ENCODE measurements around the gene ARMC5.

ARMC5 gene

DNA sequence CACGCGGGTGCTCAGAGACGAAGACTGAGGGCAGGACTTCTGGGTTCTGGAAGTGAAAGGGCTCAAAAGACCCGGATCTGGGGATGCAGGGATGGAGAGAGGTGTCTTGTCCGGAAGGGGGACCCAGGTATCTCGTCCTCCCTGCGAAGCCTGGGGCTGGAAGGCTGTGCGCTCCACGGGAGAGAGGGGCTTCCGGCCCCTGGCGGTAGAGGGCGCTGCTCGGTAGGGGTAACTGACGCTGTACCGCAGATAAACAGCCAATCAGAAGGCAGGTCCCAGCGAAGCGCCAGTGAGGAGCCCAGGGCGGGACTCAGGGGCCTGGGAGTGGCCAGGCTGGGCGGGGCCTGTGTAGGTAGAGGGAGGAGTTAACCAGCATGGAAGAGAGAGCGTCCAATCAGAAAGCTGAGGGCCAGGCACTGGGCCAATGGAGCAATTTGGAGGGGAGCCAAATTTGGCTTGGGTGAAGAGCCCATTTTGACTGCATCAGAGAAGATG, 13.5 kb downstream of the ARMC5 start:
- H3K36me3 ChIP-seq (ENCODE audit: control insufficient read depth, insufficient read depth, low read length) = peaks cover 53% of the 10 kb centered on the region

DNA sequence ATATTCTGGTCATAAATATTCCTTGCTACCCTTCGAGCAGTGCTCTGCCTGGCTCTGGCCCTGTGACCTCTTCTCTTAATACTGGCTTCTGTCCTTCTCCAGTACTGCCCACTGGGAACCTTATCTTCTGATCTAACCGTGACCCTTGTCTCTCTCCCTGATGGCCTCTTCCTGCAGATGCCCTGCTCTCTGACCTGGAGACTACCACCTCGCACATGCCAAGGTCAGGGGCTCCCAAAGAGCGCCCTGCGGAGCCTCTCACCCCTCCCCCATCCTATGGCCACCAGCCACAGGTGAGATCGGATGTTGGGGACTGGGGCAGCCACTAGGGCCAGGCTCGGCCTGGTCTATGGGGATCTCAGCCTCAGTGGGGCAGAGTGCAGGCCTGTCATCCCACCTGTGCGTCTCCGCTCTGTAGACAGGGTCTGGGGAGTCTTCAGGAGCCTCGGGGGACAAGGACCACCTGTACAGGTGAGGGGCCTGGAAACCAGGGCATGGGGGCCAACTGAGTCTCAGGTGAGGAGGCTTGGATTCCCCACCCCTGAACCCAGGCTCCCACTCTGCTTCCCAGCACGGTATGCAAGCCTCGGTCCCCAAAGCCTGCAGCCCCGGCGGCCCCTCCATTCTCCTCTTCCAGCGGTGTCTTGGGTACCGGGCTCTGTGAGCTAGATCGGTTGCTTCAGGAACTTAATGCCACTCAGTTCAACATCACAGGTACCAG, 14.1 kb downstream of the ARMC5 start:
- WGBS, 2 experiments (ENCODE audit: insufficient coverage in 2 of 2) = 91 to 97% methylated on average over 11 to 15 of the region's 17 CpGs
- H3K4me3 ChIP-seq (ENCODE audit: extremely low read depth, insufficient read depth, low read length, poor library complexity, severe bottlenecking) = no peak overlapping the region
- no peak overlapping the region for H3K27ac ChIP-seq (ENCODE audit: low read depth, low read length, severe bottlenecking)

More for the DNA sequence above, 13.5 kb downstream of the ARMC5 start:
- no peaks in the 10 kb centered on the region for H3K9me3 ChIP-seq (ENCODE audit: control insufficient read depth, low read length)
- H3K4me3 ChIP-seq (ENCODE audit: extremely low read depth, insufficient read depth, low read length, poor library complexity, severe bottlenecking) = peak overlapping the region; percentile 64
- 55 to 64% methylated on average over 13 to 16 of the region's 20 CpGs for WGBS, 2 experiments (ENCODE audit: insufficient coverage in 2 of 2)
- peak overlapping the region; percentile 71 for H3K27ac ChIP-seq (ENCODE audit: low read depth, low read length, severe bottlenecking)
- peaks cover 8% of the 10 kb centered on the region for H3K4me1 ChIP-seq (ENCODE audit: control insufficient read depth, insufficient read depth, low read length, poor library complexity, severe bottlenecking)

DNA sequence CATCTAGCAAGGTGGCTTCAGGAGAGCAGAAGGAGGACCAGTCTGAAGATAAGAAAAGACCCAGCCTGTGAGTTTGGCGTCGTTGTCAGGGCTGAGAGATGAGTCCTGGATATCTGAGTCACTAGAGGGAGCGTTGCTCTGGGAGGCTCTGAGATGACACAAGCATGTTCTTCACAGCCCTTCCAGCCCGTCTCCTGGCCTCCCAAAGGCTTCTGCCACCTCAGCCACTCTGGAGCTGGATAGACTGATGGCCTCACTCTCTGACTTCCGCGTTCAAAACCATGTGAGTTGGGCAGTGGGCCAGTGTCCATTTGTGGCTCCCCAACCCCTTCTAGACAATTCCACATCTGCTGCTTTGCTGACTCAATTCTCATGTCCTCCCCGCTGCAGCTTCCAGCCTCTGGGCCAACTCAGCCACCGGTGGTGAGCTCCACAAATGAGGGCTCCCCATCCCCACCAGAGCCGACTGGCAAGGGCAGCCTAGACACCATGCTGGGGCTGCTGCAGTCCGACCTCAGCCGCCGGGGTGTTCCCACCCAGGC, 14.9 kb downstream of the ARMC5 start:
- peaks cover 61% of the 10 kb centered on the region for H3K36me3 ChIP-seq (ENCODE audit: control insufficient read depth, insufficient read depth, low read length)
- H3K27ac ChIP-seq (ENCODE audit: low read depth, low read length, severe bottlenecking) = no peak overlapping the region
- H3K4me1 ChIP-seq (ENCODE audit: control insufficient read depth, insufficient read depth, low read length, poor library complexity, severe bottlenecking) = peaks cover 8% of the 10 kb centered on the region
- no peak overlapping the region for H3K4me3 ChIP-seq (ENCODE audit: extremely low read depth, insufficient read depth, low read length, poor library complexity, severe bottlenecking)
- 84 to 92% methylated on average over 9 to 12 of the region's 12 CpGs for WGBS, 2 experiments (ENCODE audit: insufficient coverage in 2 of 2)
- no peaks in the 10 kb centered on the region for H3K9me3 ChIP-seq (ENCODE audit: control insufficient read depth, low read length)

More for the DNA sequence above, 14.1 kb downstream of the ARMC5 start:
- Histone ChIP-seq H3K4me1 (ENCODE audit: control insufficient read depth, insufficient read depth, low read length, poor library complexity, severe bottlenecking) (peaks cover 8% of the 10 kb centered on the region), H3K36me3 (ENCODE audit: control insufficient read depth, insufficient read depth, low read length) (peaks cover 55% of the 10 kb centered on the region), H3K9me3 (ENCODE audit: control insufficient read depth, low read length) (no peaks in the 10 kb centered on the region)

DNA sequence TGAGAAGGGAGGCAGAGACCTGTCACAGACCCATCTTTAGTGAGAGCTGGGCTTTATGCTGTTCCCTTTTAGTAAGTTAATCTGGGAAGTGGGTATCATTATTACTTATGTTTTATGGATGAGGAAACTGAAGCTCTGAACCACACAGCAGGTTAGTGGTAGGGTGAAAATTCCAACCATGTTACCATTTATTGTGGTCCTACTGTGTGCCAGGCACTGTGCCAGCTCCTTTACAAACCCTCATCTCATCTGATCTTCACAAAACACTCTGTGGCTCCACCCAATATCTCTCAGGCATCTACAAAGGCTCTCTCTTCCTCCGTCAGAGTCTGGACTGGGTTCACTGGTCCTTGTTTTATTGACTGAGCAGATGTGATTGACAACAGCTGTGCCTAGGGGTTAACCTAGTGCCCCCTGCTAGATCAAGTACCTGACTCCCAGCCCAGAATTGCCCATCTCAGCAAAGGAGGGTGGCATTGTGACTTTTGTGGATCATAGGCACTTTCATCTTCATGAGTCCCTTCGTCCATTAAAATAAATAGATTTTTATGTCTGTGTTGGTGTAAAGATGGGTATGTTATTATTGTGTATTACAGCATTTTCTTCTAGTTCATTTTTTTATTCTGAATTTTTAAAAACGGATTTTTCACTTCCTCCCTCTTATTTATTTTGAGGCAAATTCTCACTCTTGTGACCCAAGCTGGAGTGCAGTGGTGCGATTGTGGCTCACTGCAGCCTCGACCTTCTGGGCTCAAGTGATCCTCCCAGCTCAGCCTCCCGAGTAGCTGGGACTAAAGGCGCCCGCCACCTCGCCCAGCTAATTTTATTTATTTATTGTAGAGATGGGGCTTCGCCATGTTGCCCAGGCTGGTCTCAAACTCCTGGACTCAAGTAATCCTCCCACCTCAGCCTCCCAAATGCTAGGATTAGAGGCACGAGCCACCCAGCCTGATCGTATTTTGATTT, 15.8 kb downstream of the ARMC5 start:
- WGBS, 2 experiments (ENCODE audit: insufficient coverage in 2 of 2) = 93 to 100% methylated on average over 4 to 5 of the region's 12 CpGs
- H3K27ac ChIP-seq (ENCODE audit: low read depth, low read length, severe bottlenecking) = no peak overlapping the region
- H3K4me3 ChIP-seq (ENCODE audit: extremely low read depth, insufficient read depth, low read length, poor library complexity, severe bottlenecking) = no peak overlapping the region
- H3K36me3 ChIP-seq (ENCODE audit: control insufficient read depth, insufficient read depth, low read length) = peaks cover 62% of the 10 kb centered on the region
- peaks cover 8% of the 10 kb centered on the region for H3K4me1 ChIP-seq (ENCODE audit: control insufficient read depth, insufficient read depth, low read length, poor library complexity, severe bottlenecking)
- no peaks in the 10 kb centered on the region for H3K9me3 ChIP-seq (ENCODE audit: control insufficient read depth, low read length)

DNA sequence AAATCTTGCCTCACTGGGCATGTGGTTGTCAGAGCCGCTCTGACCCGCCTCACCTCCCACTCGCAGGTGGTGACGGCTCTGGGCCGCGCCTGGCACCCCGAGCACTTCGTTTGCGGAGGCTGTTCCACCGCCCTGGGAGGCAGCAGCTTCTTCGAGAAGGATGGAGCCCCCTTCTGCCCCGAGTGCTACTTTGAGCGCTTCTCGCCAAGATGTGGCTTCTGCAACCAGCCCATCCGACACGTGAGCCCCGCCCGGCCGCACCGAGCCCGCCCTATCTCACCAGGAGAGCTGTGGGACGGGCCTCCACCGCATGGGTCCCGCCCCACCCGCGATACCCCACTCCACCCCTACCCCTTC, 16.6 kb downstream of the ARMC5 start:
- peaks cover 8% of the 10 kb centered on the region for H3K4me1 ChIP-seq (ENCODE audit: control insufficient read depth, insufficient read depth, low read length, poor library complexity, severe bottlenecking)
- no peak overlapping the region for H3K27ac ChIP-seq (ENCODE audit: low read depth, low read length, severe bottlenecking)
- no peak overlapping the region for H3K4me3 ChIP-seq (ENCODE audit: extremely low read depth, insufficient read depth, low read length, poor library complexity, severe bottlenecking)
- WGBS, 2 experiments (ENCODE audit: insufficient coverage in 2 of 2) = 91 to 96% methylated on average over 17 to 23 of the region's 26 CpGs
- peaks cover 62% of the 10 kb centered on the region for H3K36me3 ChIP-seq (ENCODE audit: control insufficient read depth, insufficient read depth, low read length)
- H3K9me3 ChIP-seq (ENCODE audit: control insufficient read depth, low read length) = no peaks in the 10 kb centered on the region

DNA sequence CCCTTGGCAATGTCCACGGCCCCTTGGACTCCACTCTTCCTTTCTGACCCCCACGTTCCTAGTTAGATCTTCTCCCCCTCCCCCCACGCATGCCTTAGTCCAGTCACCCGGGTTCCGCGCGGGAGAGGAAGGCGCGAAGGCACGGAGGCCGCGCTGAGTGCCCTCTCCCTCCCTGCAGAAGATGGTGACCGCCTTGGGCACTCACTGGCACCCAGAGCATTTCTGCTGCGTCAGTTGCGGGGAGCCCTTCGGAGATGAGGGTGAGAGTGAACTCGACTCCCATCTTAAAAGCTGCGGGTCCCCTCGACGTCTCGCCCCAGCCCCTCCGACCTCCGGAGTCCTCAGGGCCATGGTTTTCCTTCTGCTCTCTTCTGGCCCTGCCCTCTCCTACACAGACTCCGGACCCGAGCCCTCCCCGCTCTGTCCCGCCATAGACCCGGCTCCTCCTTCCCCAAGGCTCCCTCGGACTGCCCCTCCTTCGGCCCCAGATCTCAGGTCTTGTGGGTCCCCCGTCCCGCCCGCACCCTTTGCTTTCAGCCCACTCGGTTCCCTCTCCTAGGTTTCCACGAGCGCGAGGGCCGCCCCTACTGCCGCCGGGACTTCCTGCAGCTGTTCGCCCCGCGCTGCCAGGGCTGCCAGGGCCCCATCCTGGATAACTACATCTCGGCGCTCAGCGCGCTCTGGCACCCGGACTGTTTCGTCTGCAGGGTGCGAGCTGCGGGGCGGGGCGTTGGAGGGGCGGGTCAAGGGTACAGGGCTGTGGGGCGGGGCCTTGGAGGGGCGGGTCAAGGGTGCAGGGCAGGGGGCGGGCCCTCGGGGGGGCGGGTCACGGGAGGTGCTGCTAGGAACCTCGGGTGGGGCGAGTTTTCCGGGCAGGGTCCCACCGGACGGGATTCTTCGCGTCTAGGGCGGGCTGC, 17.3 kb downstream of the ARMC5 start:
- Histone ChIP-seq H3K9me3 (ENCODE audit: control insufficient read depth, low read length) (no peaks in the 10 kb centered on the region), H3K36me3 (ENCODE audit: control insufficient read depth, insufficient read depth, low read length) (peaks cover 62% of the 10 kb centered on the region), H3K27ac (ENCODE audit: low read depth, low read length, severe bottlenecking) (no peak overlapping the region), H3K4me3 (ENCODE audit: extremely low read depth, insufficient read depth, low read length, poor library complexity, severe bottlenecking) (no peak overlapping the region), H3K4me1 (ENCODE audit: control insufficient read depth, insufficient read depth, low read length, poor library complexity, severe bottlenecking) (peaks cover 3% of the 10 kb centered on the region)
- 77 to 78% methylated on average over 45 to 54 of the region's 68 CpGs for WGBS, 2 experiments (ENCODE audit: insufficient coverage in 2 of 2)

DNA sequence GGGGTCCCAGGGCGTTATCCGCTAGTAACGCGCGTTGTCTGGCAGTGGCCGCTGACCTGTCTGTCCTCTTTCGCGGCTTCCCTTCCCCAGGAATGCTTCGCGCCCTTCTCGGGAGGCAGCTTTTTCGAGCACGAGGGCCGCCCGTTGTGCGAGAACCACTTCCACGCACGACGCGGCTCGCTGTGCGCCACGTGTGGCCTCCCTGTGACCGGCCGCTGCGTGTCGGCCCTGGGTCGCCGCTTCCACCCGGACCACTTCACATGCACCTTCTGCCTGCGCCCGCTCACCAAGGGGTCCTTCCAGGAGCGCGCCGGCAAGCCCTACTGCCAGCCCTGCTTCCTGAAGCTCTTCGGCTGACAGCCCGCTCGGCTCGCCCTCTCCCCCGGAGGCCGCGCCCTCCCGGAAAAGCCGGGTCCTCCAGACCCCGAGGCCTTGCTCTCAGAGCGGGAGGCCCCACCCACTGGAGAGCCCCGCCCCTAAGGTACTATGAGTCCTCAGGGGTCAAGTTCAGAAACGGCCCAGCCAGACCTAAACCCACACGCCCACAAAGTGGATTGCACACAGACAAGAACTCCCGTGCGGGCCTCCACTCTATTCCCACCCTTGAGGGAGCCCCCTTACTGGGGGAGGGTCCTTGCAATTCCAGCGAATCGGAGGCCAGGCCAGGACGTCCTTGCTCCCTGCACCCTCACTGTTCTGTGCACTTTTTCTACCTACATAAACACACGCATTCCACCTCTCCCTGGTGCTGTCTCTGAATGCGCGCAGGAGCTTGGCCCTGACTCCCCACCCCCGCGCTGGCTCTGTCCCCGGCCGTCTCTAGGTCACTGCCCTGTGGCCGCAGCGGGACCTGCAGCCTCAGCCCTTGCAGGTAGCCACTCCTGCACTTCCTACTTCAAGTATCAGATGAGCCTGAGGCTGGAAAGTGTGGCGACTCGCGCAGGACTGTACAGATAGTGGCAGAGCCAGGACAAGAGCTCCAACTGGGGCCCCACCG, 18.2 kb downstream of the ARMC5 start:
- 71 to 85% methylated on average over 43 to 62 of the region's 67 CpGs for WGBS, 2 experiments (ENCODE audit: insufficient coverage in 2 of 2)
- Histone ChIP-seq H3K9me3 (ENCODE audit: control insufficient read depth, low read length) (no peaks in the 10 kb centered on the region), H3K27ac (ENCODE audit: low read depth, low read length, severe bottlenecking) (no peak overlapping the region), H3K4me3 (ENCODE audit: extremely low read depth, insufficient read depth, low read length, poor library complexity, severe bottlenecking) (no peak overlapping the region), H3K4me1 (ENCODE audit: control insufficient read depth, insufficient read depth, low read length, poor library complexity, severe bottlenecking) (peaks cover 3% of the 10 kb centered on the region), H3K36me3 (ENCODE audit: control insufficient read depth, insufficient read depth, low read length) (peaks cover 60% of the 10 kb centered on the region)

DNA sequence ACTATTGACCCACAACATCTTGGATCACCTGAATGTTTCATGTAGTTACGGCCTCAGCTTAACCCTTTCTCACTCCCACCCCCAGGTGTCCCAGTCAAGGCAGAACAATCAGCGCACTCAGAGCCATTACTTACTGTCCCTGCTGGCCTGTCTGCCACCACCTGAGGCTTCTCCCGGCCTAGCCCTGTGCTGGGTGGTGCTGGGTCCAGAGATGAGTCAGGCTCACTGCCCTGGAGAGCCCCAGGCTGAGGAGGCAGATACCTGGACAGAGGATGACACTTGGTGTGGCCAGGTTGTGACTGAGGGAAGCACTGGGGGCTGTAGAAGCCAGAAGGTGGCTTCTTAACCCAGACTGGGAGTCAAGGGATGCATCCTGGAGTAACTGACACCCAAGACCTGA, 19.7 kb downstream of the ARMC5 start:
- peaks cover 46% of the 10 kb centered on the region for H3K36me3 ChIP-seq (ENCODE audit: control insufficient read depth, insufficient read depth, low read length)

DNA sequence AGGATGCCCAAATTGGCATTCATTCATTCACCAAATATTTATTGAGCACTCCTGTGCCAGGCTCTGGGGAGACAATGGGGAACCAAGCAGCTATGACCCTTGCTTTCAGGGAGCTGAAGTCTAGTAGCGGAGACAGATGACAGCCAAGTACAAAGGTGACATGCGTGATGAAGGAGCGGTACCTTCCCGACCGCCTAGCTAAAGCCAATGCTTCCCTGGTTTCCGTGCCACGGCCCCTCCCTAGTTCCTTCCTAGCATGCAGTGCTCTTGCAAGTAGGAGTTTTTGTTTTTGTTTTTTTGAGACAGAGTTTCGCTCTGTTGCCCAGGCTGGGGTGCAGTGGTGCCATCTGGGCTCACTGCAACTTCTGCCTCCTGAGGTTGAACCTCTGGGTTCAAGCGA, 20.4 kb downstream of the ARMC5 start:
- H3K4me3 ChIP-seq (ENCODE audit: extremely low read depth, insufficient read depth, low read length, poor library complexity, severe bottlenecking) = no peak overlapping the region
- peaks cover 3% of the 10 kb centered on the region for H3K4me1 ChIP-seq (ENCODE audit: control insufficient read depth, insufficient read depth, low read length, poor library complexity, severe bottlenecking)
- peaks cover 38% of the 10 kb centered on the region for H3K36me3 ChIP-seq (ENCODE audit: control insufficient read depth, insufficient read depth, low read length)
- H3K27ac ChIP-seq (ENCODE audit: low read depth, low read length, severe bottlenecking) = no peak overlapping the region
- WGBS, 2 experiments (ENCODE audit: insufficient coverage in 2 of 2) = 86 to 97% methylated on average over 6 to 7 of the region's 9 CpGs
- H3K9me3 ChIP-seq (ENCODE audit: control insufficient read depth, low read length) = no peaks in the 10 kb centered on the region

More for the DNA sequence above, 19.7 kb downstream of the ARMC5 start:
- Histone ChIP-seq H3K9me3 (ENCODE audit: control insufficient read depth, low read length) (no peaks in the 10 kb centered on the region), H3K4me3 (ENCODE audit: extremely low read depth, insufficient read depth, low read length, poor library complexity, severe bottlenecking) (no peak overlapping the region), H3K27ac (ENCODE audit: low read depth, low read length, severe bottlenecking) (no peak overlapping the region), H3K4me1 (ENCODE audit: control insufficient read depth, insufficient read depth, low read length, poor library complexity, severe bottlenecking) (no peaks in the 10 kb centered on the region)
- 100% methylated on average over 1 to 2 of the region's 3 CpGs for WGBS, 2 experiments (ENCODE audit: insufficient coverage in 2 of 2)
